Stimulated activated naive B cell treated with anti-CD40 and anti-IgM and Interleukin-4, amounts not matched to agents 10 μg/mL and 1 μg/mL and 100 μg/mL, for 72 hours (primary cell): ENCODE measurements around the gene FCER2.
"Not testable (repeated sequence)": the region's sequence is repeated elsewhere in the genome, so short reads cannot be mapped to it uniquely, and the experiment has no call there.

Source experiments
- ATAC-seq, 2 donors: fragments of 150-1000 bp; cut with Tn5 transposase; replicated peaks; 2 replicates each; pipeline ENCODE4 v1.10.0; 2021; ENCODE audit warnings: moderate library complexity in 1 of 2
- DNase-seq: peaks from one replicate; pipeline ENCODE4 v3.0.0; 2021
- H3K27ac Mint-ChIP-seq: one replicate; pipeline ENCODE4 v1.8.0; 2022; ENCODE audit warnings: mild to moderate bottlenecking, mixed read lengths
- H3K27me3 Mint-ChIP-seq, 2 donors: one replicate each; pipeline ENCODE4 v1.8.0; 2022; ENCODE audit warnings: mixed read lengths in 2 of 2
- H3K36me3 Mint-ChIP-seq, 2 donors: one replicate each; pipeline ENCODE4 v1.8.0; 2022; ENCODE audit warnings: mixed read lengths in 2 of 2, mild to moderate bottlenecking in 1 of 2
- H3K4me1 Mint-ChIP-seq, 2 donors: one replicate each; pipeline ENCODE4 v1.8.0; 2022; ENCODE audit warnings: mixed read lengths in 2 of 2, mild to moderate bottlenecking in 1 of 2
- H3K4me3 Mint-ChIP-seq, 2 donors: one replicate each; pipeline ENCODE4 v1.8.0; 2022; ENCODE audit warnings: mild to moderate bottlenecking in 2 of 2, mixed read lengths in 2 of 2, moderate library complexity in 1 of 2
- H3K9me3 Mint-ChIP-seq, 2 donors: one replicate each; pipeline ENCODE4 v1.8.0; 2022; ENCODE audit warnings: mixed read lengths in 2 of 2, mild to moderate bottlenecking in 1 of 2

FCER2 gene

DNA sequence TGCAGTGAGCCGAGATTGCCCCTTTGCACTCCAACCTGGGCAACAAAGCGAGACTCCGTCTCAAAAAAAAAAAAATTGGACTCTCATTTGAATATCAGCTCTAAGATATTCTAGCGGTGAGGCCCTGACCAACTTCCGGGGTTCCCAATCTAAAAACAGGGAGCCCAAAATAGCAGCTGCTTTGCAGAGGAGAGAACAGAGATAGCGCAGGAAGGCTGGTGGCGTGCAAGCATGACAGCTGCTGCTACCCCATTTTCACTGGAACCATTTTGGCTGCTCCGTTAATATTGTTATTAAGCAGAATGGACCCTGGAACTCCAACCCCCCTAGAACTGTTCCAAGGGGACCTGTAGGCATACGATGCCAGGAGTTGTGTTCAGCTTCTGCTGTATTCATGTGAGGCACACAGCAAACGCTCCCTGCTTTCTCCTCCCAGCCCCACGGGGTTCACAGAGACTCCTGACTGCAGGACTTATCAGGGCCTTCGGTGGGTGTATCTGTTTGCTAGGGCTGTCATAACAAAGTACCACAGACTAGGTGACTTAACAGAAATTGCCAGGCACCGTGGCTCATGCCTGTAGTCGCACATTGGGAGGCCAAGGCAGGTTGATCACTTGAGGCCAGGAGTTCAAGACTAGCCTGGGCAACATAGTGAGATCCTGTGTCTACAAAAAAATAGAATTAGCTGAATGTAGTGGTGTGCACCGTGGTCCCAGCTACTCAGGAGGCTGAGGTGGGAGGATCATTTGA is 53.5 kb downstream of the FCER2 start:
- H3K4me3 Mint-ChIP-seq, result no peak overlapping the region
- peaks cover 0 to 7% of the 10 kb centered on the region in 2 donors for H3K27me3 Mint-ChIP-seq
- no peak overlapping the region for H3K27ac Mint-ChIP-seq
- H3K4me1 Mint-ChIP-seq, result peaks cover 7 to 8% of the 10 kb centered on the region in 2 donors
- no peaks in the 10 kb centered on the region for H3K9me3 Mint-ChIP-seq
- no peak for DNase-seq
- peaks cover 33 to 41% of the 10 kb centered on the region in 2 donors for H3K36me3 Mint-ChIP-seq
- ATAC-seq, result no peak

DNA sequence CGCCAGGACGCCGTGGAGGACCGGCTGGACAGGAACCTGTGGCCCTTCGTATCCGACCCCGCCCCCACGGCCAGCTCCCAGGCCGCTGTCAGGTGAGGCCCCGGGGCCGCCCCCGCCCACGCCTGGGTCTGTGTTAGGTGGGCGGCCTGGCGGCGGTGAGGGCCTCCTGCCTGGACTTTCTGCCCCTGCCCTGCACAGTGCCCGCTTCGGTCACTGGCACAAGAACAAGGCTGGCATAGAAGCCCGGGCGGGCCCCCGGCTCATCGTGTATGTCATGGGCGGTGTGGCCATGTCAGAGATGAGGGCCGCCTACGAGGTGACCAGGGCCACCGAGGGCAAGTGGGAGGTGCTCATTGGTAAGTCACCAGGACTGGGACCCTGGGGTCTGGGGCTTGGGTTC is 54.8 kb downstream of the FCER2 start:
- Mint-ChIP-seq H3K9me3 (peaks cover 0 to 2% of the 10 kb centered on the region in 2 donors), H3K27ac (no peak overlapping the region), H3K36me3 (peaks cover 39 to 53% of the 10 kb centered on the region in 2 donors), H3K27me3 (peaks cover 0 to 7% of the 10 kb centered on the region in 2 donors), H3K4me1 (peaks cover 3 to 5% of the 10 kb centered on the region in 2 donors), H3K4me3 (no peak overlapping the region)
- DNase-seq (no peak), ATAC-seq (no peak)

DNA sequence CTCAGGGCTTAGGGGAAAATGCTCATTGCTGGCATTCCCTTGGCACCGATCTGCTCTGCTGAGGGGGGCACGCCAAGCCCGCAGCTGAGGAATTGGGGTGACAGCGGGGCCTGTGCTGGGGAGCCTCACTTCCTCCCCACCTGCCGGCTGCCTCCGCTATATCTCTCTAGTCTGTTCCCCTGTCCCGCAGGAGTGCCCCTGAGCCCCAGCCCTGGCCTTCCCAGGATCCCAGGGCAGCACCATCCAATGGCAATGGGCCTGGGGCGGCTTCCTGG is 55.6 kb downstream of the FCER2 start:
- no peak overlapping the region for H3K4me3 Mint-ChIP-seq
- H3K4me1 Mint-ChIP-seq, result peaks cover 0 to 4% of the 10 kb centered on the region in 2 donors
- peaks cover 0 to 2% of the 10 kb centered on the region in 2 donors for H3K9me3 Mint-ChIP-seq
- DNase-seq (no peak), ATAC-seq (no peak)
- peaks cover 42 to 57% of the 10 kb centered on the region in 2 donors for H3K36me3 Mint-ChIP-seq
- H3K27me3 Mint-ChIP-seq, result peaks cover 0 to 7% of the 10 kb centered on the region in 2 donors
- H3K27ac Mint-ChIP-seq, result no peak overlapping the region

DNA sequence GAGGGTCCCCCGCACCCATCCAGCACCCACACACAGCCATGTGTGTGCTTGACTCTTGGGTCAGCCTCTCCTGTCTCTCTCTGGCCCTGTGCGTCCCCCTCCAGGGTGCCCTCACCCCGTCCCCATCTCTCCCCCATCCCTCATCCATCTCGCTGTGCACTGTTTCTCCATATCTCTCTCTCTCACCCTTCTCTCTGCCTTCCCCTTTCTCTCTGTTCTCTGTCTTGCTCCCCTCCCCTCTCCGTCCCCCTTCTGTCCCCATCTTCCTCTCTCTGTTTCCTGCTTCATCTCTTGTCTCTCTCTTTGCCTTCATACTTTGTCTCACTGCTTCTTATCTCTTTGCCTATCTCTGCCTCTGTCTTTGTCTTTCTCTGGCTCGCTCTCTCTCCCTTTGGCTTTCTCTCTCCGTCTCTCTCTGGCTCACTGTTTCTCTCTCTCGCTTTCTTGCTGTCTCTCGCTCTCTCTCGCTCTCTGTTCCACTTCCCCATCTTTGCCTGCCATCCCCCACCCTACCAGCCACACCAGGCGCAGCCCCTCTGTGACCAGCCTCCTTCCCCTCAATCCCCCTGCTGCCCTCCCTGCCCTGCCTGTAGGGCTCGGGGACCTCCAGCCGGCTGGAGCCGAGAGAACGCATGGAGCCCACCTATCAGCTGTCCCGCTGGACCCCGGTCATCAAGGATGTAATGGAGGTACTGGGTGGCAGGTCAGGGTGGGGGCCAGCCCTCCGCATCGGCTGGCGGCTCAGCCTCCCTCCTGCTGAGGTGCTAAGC is 56.1 kb downstream of the FCER2 start:
- peaks cover 0 to 4% of the 10 kb centered on the region in 2 donors for H3K4me1 Mint-ChIP-seq
- no peak overlapping the region for H3K27ac Mint-ChIP-seq
- H3K36me3 Mint-ChIP-seq, result peaks cover 42 to 57% of the 10 kb centered on the region in 2 donors
- DNase-seq, result no peak
- no peak overlapping the region for H3K4me3 Mint-ChIP-seq
- peaks cover 0 to 2% of the 10 kb centered on the region in 2 donors for H3K9me3 Mint-ChIP-seq
- peaks cover 0 to 7% of the 10 kb centered on the region in 2 donors for H3K27me3 Mint-ChIP-seq
- no peak for ATAC-seq

DNA sequence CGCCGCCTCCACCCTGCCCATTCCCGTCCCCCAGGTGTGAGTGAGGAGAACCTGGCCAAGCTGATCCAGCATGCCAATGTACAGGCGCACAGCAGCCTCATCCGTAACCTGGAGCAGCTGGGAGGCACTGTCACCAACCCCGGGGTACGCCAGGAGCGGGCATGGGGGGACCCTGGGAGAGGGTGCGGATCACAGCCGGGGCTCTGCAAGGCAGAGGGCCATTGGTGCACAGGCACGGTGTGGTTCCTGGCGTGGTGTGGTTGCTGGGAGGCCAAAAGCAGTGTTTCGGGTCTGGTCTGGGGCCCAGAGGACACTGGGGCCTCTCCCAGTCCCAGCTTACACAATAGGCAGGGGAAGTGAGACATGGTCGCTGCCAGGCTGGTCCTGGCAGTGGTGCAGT is 56.8 kb downstream of the FCER2 start:
- Mint-ChIP-seq H3K27me3 (peaks cover 0 to 4% of the 10 kb centered on the region in 2 donors), H3K36me3 (peaks cover 45 to 61% of the 10 kb centered on the region in 2 donors), H3K27ac (no peak overlapping the region), H3K4me3 (no peak overlapping the region), H3K4me1 (peaks cover 3 to 6% of the 10 kb centered on the region in 2 donors), H3K9me3 (peaks cover 0 to 2% of the 10 kb centered on the region in 2 donors)
- no peak for DNase-seq
- peak in 1 of 2 donors; percentile 13 for ATAC-seq

DNA sequence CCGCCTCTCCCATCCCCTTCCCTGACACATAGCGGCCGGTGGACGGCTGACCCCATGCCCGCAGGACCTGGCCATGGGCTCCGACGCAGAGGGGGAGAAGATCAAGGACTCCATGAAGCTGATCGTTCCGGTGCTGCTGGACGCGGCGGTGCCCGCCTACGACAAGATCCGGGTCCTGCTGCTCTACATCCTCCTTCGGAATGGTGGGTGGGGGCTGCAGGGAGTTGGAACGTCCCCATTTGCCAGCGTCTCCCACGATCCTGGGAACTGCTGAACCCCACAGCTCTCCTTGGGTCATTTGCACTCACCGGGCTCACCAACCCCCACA is 57.4 kb downstream of the FCER2 start:
- H3K9me3 Mint-ChIP-seq, result peaks cover 0 to 2% of the 10 kb centered on the region in 2 donors
- DNase-seq (no peak), ATAC-seq (no peak)
- no peak overlapping the region for H3K27ac Mint-ChIP-seq
- H3K4me1 Mint-ChIP-seq, result peaks cover 9 to 13% of the 10 kb centered on the region in 2 donors
- H3K27me3 Mint-ChIP-seq, result no peaks in the 10 kb centered on the region
- no peak overlapping the region for H3K4me3 Mint-ChIP-seq
- H3K36me3 Mint-ChIP-seq, result peaks cover 52 to 67% of the 10 kb centered on the region in 2 donors

DNA sequence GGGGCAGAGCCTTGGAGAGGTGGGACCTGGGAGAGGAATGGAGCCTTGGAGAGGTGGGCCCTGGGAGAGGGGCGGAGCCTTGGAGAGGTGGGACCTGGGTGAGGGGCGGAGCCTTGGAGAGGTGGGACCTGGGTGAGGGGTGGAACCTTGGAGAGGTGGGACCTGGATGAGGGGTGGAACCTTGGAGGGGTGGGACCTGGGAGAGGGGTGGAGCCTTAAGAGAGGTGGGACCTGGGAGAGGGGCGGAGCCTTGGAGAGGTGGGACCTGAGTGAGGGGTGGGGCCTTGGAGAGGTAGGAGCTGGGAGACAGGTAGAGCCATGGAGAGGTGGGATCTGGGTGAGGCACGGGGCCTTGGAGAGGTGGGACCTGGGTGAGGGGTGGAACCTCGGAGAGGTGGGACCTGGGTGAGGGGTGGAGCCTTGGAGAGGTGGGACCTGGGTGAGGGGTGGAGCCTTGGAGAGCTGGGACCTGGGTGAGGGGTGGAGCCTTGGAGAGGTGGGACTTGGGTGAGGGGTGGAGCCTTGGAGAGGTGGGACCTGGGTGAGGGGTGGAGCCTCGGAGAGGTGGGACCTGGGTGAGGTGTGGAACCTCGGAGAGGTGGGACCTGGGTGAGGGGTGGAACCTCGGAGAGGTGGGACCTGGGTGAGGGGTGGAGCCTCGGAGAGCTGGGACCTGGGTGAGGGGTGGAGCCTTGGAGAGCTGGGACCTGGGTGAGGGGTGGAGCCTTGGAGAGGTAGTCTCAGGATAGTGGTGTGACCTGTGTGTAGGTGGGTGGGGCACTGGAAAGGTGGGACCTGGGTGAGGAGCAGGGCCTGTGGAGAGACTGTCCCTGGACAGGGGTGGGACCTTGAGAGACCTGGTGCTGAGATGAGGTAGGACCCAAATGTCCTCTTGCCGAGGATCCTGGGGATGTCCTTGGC is 58.0 kb downstream of the FCER2 start:
- not testable (repeated sequence) for ATAC-seq, H3K4me3 Mint-ChIP-seq, DNase-seq, H3K27me3 Mint-ChIP-seq, H3K27ac Mint-ChIP-seq, H3K9me3 Mint-ChIP-seq
- Mint-ChIP-seq H3K36me3 (peaks cover 55 to 74% of the 10 kb centered on the region in 2 donors), H3K4me1 (peaks cover 15 to 17% of the 10 kb centered on the region in 2 donors)

DNA sequence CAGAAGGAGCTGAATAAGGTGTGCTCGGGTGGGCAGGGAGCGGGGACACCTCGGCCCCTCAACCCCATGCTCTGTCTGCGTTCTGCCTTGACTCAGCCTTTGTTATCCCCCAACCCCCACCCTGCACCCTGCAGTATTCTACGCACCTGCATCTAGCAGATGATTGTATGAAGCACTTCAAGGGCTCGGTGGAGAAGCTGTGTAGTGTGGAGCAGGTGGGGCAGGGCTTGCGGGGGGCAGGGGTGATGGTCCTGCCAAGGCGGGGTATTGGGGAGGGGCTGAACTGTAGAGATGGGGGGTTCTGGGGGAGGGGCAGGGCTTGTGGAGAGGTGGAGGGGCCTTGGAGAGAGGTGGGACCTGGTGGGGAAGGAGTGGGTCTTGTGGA is 58.9 kb downstream of the FCER2 start:
- Mint-ChIP-seq H3K27me3 (no peaks in the 10 kb centered on the region), H3K4me3 (no peak overlapping the region), H3K9me3 (peaks cover 0 to 2% of the 10 kb centered on the region in 2 donors), H3K27ac (no peak overlapping the region), H3K4me1 (peaks cover 18 to 24% of the 10 kb centered on the region in 2 donors), H3K36me3 (peaks cover 53 to 67% of the 10 kb centered on the region in 2 donors)
- DNase-seq (no peak), ATAC-seq (no peak)

DNA sequence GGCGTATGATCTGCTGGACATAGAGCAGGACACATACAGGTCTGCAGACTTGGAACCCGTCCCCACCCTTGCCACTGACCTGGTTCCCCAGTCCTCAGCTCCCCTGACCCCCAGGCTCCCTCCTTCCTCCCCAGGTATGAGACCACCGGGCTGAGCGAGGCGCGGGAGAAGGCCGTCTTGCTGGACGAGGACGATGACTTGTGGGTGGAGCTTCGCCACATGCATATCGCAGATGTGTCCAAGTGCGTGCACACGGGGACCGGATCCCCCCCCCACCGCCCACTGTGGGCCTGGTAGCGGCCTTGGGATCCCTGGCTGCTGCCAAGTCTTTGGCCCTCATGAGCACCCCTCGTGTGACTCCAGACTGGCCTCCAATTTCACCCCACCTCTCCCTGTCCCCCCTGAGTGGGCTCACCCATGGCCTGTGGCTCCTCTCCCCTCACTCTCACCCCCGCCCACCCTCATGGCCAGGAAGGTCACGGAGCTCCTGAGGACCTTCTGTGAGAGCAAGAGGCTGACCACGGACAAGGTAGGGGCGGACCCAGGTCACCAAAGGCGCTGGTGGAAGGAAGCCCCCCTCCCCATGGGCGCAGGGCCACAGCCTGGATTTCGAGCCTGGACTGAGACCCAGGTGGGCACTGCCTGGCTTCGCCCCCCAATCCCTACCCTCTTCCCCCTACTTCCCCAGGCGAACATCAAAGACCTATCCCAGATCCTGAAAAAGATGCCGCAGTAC is 59.5 kb downstream of the FCER2 start:
- Mint-ChIP-seq H3K9me3 (peaks cover 0 to 2% of the 10 kb centered on the region in 2 donors), H3K27ac (no peak overlapping the region), H3K4me3 (no peak overlapping the region), H3K4me1 (peaks cover 18 to 30% of the 10 kb centered on the region in 2 donors), H3K36me3 (peaks cover 50 to 62% of the 10 kb centered on the region in 2 donors), H3K27me3 (no peaks in the 10 kb centered on the region)
- ATAC-seq (no peak), DNase-seq (no peak)

DNA sequence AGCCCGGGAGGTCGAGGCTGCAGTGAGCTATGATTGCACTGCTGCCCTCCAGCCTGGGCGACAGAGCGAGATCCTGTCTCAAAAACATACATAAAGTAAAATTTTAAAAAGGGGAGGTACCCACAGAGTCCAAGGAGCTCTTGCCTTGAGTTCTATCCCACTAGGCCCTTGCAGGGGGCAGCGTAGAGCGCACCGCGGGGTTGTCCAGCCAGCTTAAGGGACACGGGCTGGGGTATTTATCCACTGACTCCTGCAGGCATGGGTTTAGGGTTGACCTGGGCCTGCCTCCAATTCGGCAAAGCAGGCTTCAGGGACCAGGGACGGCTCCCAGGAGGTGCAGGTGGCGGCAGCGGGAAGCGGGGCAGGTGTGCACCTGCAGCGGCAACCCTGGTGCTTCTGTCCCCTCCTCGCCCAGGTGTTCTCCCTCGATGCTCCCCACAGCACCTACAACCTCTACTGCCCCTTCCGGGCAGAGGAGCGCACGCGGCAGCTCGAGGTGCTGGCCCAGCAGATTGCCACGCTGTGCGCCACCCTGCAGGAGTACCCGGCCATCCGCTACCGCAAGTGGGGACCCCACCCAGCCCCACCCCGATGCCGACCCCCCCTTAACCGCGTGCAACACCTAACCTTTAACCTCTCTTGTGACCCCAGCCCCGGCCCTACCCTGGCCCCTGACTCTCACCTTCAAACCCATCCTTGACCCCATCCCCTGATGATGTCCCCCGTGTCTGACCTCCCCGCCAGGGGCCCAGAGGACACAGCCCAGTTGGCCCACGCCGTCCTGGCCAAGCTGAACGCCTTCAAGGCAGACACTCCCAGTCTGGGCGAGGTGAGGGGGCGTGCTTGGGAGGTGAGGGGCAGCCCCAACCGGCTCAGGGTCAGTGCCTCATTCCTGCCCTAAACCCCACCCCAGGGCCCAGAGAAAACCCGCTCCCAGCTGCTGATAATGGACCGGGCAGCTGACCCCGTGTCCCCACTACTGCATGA is 60.3 kb downstream of the FCER2 start:
- peaks cover 51 to 59% of the 10 kb centered on the region in 2 donors for H3K36me3 Mint-ChIP-seq

DNA sequence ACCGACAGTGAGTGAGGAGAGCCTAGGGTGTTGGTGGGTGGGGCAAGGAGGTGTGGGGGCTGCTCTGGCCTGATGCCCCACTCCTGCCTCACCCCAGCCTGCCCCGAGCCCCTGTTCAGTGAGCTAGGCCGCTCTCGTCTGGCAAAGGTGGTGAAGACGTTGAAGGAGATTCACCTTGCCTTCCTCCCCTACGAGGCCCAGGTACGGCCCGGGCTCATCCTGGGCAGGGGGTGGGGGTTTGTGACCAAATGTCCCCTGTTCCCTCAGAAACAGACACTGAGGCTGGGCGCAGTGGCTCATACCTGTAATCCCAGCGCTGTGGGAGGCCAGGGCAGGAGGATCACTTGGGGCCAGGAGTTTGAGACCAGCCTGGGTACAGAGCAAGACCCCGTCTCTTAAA is 61.1 kb downstream of the FCER2 start:
- ATAC-seq (no peak), DNase-seq (no peak)
- peaks cover 0 to 2% of the 10 kb centered on the region in 2 donors for H3K9me3 Mint-ChIP-seq
- H3K4me1 Mint-ChIP-seq, result peaks cover 21 to 42% of the 10 kb centered on the region in 2 donors
- H3K4me3 Mint-ChIP-seq, result no peak overlapping the region
- no peaks in the 10 kb centered on the region for H3K27me3 Mint-ChIP-seq
- H3K27ac Mint-ChIP-seq, result no peak overlapping the region
- peaks cover 49 to 53% of the 10 kb centered on the region in 2 donors for H3K36me3 Mint-ChIP-seq

More for the DNA sequence above, 60.3 kb downstream of the FCER2 start:
- Mint-ChIP-seq H3K4me1 (peaks cover 20 to 34% of the 10 kb centered on the region in 2 donors), H3K27me3 (no peaks in the 10 kb centered on the region), H3K27ac (no peak overlapping the region), H3K4me3 (no peak overlapping the region), H3K9me3 (peaks cover 0 to 2% of the 10 kb centered on the region in 2 donors)
- DNase-seq, result no peak
- ATAC-seq, result no peak

DNA sequence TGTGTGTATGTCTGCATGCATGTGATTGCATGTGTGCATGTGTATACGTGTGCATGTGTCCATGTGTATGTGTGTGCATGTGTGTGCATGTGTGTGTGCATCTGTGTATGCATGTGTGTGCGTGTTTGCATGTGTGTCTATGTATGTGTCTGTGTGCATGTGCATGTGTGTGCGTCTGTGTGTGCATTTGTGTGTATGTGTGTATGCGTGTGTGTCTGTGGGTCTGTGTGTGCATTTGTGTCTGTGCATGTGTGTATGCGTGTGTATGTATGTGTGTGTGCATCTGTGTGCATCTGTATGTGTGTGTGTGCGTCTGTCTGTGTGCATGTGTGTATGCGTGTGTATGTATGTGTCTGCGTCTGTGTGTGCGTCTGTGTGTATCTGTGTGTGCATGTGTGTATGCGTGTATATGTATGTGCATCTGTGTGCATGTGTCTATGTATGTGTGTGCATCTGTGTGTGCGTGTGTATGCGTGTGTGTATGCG is 62.0 kb downstream of the FCER2 start:
- Mint-ChIP-seq H3K27ac (no peak overlapping the region), H3K36me3 (peaks cover 43 to 47% of the 10 kb centered on the region in 2 donors)
- DNase-seq, result no peak

More for the DNA sequence above, 62.0 kb downstream of the FCER2 start:
- H3K4me3 Mint-ChIP-seq, result peak overlapping the region; percentile 15 to 18
- H3K27me3 Mint-ChIP-seq, result no peaks in the 10 kb centered on the region
- no peak for ATAC-seq
- H3K9me3 Mint-ChIP-seq, result peaks cover 0 to 2% of the 10 kb centered on the region in 2 donors
- peaks cover 21 to 51% of the 10 kb centered on the region in 2 donors for H3K4me1 Mint-ChIP-seq
